ENCODE measurements around the gene MINDY4B.

MINDY4B gene

GRCh38 chr3:150905339-150905738 is at the start of gene MINDY4B:
Gene MINDY4B, minus strand, starts transcription at chr3:150905439. Its CDS starts 0 bp downstream, at chr3:150905439.
- DNase-seq, result no peak

DNA sequence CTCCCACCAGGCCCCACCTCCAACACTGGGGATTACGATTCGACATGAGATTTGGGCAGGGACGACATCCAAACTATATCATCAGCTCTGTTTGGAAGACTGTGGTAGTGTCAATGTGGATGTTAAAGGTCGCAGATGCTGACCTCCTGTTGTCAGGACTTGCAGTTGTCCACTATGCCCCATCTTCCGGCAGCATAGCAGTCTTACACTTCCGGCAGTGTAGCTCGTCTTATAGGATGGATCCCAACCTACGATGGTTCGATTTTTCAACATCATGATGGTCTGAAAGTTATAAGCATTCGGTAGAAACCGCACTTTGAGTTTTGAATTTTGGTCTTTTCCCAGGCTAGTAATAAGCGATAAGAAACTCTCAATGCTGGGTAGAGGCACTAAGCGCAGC is 46.7 kb upstream of the MINDY4B start:
- no peak for DNase-seq

GRCh38 chr3:150945226-150946032 is 40.2 kb upstream of the MINDY4B start:
- DNase-seq, result peak; percentile 35

GRCh38 chr3:150942221-150942620 is 37.0 kb upstream of the MINDY4B start:
- DNase-seq, result no peak

GRCh38 chr3:150936693-150937092 is 31.5 kb upstream of the MINDY4B start:
- no peak for DNase-seq

DNA sequence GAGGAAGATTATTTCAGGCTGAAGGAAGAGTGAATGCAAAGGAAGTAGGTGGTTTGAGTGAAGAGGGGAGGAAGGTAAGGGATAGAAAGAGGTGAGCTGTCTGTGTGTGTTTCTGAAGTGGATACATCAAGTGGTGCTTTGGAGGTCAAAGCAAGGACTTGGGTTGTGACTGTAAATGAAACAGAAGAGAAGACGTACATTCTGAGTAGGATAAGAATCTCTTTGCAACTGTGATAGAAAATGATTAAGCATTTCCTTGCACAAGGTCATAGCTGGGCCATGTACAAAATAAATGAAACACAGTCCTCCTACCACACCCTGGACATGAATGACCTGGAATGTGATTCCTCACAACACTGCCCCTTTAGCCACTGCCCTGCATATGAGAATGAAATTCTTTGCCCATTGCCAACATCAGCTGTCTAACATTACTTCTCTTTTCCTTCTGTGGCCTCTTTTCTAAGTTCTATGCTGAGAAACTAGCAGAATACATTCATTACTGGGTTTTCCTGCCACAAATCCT is 28.3 kb upstream of the MINDY4B start:
- no peak for DNase-seq

GRCh38 chr3:150931745-150932144 is 26.5 kb upstream of the MINDY4B start:
- no peak for DNase-seq

- DNase-seq, result no peak
Observed at GRCh38 chr3:150930839-150931238, 25.6 kb upstream of the MINDY4B start.

GRCh38 chr3:150928234-150928633 is 23.0 kb upstream of the MINDY4B start:
- no peak for DNase-seq

- no peak for DNase-seq
Observed at GRCh38 chr3:150926328-150926727, 21.1 kb upstream of the MINDY4B start.

DNA sequence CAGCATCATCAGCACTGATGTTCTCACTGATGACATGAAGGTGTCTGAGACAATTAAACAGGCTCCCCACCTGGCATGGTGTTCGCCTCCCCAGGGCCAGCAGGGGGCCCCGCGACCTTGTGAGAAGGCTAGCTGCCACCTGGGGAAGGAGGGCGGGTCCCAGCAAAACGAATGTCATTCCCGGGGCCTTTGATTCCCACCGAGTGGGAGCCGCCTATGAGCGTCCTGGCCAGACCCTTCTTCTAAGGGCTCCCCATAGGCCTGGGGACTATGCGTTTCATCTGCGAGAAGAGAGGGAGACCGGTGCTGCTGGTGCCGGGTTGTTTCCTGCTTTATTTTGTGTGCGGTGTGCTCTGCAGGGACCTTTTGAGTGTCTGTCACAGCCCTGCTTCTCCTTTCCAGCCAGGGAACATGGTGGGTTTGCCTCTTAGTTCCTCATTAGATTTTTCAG is 20.5 kb upstream of the MINDY4B start:
- peak; percentile 32 for DNase-seq

DNA sequence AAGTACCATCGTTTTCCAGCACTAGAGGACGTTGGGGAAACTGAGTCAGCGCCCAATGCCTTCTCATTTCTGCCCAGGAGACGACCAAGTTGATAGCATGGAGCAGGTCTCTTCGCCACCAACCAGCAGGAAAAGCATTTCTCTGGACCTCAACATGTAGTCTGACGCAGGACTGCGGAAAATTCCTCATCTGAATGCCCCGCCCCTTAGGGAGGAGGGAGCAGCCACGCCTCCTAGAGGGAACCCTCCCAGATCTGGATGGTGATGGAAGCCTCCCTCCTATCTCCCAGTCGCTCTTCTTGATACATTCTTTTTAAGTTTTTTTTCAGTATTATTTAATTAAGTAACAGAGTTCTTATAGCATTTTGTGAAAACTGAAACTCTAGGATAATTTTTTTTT is 17.4 kb upstream of the MINDY4B start:
- DNase-seq, result no peak

DNA sequence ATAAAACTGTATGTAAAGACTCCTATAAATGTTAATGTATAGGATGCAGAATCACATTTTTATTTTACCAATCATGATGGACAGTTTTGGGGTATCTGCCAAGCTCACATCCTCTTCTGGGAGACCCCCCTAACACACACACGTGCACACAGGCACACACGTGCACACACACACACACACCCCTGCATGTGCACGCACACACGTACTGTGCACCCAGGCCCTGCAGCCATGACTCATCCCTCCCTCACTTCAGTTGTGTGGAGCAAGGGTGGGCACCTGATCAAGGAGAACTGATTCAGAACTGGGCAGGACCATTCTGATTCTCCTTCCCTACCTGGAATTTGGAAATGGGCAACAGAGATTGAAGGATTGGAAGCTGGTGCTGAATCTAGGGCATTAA is 16.0 kb upstream of the MINDY4B start:
- DNase-seq, result no peak

DNA sequence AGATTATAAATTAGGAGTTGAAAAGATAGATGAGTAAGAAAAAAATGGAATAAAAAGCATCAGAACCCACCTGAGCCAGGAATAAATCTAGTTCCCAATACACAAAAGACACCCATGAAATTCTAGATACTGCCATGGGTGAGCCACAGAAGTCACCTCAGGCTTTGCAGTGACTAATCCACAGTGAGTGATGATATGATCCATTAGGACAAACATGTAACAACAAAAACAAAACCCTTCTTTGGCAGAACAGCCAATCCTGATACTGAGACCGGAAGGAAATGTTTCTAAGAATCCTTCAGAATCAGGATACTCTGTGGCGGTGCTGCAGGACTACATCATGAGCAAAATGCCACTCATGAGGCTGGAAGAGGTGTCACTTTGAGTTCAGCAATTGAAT is 15.0 kb upstream of the MINDY4B start:
- no peak for DNase-seq

- DNase-seq, result no peak
Observed at GRCh38 chr3:150917951-150918350, 12.7 kb upstream of the MINDY4B start.

DNA sequence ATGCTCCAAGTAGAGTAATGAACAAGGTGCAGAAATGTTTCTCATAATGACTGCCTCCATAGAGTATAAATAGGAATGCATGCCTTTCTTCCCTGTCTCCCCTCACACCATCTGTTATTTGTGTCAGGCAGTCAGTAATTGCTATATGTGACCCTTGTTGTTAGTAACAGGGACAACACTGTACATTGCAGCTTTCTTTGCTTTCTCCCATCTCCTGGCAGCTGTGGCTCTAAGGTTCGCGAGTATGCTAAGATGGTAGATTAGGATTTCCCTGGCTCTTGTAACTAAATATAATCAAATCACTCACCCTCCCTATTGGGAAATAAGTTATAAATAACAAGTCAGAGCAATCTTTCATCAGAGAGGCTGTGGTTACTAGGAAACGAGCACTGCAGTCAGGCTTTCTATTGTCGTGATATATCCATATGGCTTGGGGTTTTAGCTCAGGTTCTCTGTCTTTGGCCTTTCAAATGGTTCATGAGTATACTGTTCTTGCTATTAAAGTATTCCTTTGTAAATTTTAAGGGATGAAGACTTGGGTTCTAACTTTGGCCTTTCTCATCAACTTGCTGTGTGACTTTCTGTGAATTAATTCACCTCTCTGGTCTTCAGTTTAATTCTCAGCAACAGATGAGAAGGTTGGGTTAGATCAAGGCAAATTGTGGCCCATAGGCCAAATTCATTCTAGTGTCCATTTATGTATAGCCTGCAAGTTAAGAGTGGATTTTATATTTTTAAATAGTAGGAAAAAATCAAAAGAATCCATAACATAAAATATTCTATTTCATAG is 8.1 kb upstream of the MINDY4B start:
- DNase-seq, result peak; percentile 73

GRCh38 chr3:150912501-150912900 is 7.3 kb upstream of the MINDY4B start:
- no peak for DNase-seq

- no peak for DNase-seq
Observed at GRCh38 chr3:150911771-150912170, 6.5 kb upstream of the MINDY4B start.

- no peak for DNase-seq
Observed at GRCh38 chr3:150906461-150906860, 1.2 kb upstream of the MINDY4B start.

- DNase-seq, result no peak
Observed at GRCh38 chr3:150905746-150906145, 507 bp upstream of the MINDY4B start.

DNA sequence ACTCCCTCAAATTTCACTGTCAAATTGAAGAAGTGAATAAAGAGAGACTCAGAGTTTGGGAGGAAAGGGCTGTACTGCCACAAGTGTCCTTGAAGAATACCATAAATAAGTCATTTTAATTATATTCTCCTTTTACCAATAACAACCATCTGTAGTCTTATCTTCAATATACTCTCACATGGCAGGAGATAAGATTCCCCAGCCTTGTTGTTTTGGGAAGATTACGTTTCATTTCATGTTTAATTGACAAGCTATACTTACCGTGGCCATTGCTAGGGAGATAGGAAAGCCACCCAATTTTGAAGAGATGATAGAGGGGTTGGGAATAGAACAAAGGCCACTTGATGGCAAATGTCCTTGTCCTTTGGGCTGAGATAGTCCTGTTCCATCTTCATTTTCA is 2.3 kb downstream of the MINDY4B start:
- DNase-seq, result no peak

DNA sequence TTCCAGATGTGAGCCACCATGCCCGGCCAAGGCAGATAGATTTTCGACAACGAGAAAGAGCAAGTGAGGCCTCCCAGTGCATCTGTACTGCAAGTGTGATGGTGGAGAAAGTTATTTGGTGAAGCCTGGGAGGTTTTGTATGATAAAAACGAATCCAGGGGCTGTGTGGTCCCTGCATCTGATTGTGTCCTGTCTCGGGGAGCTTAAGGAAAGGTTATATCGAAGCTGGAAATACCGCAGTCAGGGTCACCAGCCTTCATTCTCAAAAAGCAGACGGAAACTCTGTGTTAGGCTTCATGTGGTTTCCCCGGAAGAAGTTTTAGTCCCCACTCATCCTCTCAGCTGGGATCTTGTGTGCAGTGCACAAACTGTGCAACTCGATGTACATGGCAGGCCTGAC is 3.4 kb downstream of the MINDY4B start:
- DNase-seq, result no peak

DNA sequence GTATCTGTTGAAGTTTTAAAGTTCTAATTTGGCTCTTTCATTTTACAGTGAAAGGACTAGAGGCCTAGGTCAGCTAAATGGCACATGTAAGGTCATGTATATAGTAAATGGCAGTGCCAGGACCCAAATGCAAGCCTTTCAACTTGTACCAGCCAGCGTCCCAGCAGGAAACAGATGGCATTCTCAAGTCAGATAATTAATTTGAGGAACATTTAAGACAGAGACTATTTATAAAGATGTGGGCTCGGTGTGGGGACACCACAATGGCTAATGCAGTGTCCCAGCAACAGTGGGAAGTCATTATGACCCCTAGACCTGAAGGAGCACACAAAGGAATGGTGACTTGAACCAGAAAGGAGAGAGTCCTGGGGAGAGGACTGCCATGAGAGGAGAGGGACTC is 6.1 kb downstream of the MINDY4B start:
- DNase-seq, result no peak
